Thyroid gland (tissue), 4 donors: ENCODE data around the gene TANGO2.

Source experiments
- POLR2A ChIP-seq, 2 donors: fragments of 450-650 bp; IDR thresholded peaks; one replicate each; pipeline ENCODE4 v1.6.1; 2017; ENCODE audit warnings: antibody characterized with exemption in 2 of 2, mild to moderate bottlenecking in 2 of 2, moderate library complexity in 1 of 2
- TF ChIP-seq, protein P1 (sequence below), 6 experiments: fragments of 200-600 bp in 3 of 6; fragments of 450-650 bp in 3 of 6; sonication (generic) in 3 of 6; IDR thresholded peaks; one replicate each; pipeline ENCODE4 v1.5.1; 2016 to 2019; ENCODE audit warnings: antibody characterized with exemption in 6 of 6, mild to moderate bottlenecking in 2 of 6, inconsistent platforms in 1 of 6, moderate library complexity in 1 of 6

DNA sequence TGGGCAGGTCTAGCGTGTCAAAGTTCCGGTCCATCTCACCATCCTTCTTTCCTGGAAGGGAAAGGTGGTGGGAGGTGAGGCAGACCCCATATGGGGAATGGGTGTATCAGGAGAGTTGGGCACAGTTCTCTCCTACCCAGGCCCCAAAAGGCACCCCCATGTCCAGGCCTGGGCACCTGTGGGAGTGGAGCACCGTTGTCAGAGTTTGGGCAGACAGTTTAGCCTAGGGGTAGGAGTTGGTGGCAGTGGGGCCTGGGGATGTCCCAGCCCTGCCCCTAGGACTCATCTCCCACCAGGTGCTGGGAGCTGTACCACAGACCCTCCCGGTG, 45.2 kb upstream of the TANGO2 start:
- TF ChIP-seq, protein P1, sequence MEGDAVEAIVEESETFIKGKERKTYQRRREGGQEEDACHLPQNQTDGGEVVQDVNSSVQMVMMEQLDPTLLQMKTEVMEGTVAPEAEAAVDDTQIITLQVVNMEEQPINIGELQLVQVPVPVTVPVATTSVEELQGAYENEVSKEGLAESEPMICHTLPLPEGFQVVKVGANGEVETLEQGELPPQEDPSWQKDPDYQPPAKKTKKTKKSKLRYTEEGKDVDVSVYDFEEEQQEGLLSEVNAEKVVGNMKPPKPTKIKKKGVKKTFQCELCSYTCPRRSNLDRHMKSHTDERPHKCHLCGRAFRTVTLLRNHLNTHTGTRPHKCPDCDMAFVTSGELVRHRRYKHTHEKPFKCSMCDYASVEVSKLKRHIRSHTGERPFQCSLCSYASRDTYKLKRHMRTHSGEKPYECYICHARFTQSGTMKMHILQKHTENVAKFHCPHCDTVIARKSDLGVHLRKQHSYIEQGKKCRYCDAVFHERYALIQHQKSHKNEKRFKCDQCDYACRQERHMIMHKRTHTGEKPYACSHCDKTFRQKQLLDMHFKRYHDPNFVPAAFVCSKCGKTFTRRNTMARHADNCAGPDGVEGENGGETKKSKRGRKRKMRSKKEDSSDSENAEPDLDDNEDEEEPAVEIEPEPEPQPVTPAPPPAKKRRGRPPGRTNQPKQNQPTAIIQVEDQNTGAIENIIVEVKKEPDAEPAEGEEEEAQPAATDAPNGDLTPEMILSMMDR (IDR thresholded peaks at IDR 0.05) = no peak
- no peak for TF ChIP-seq POLR2A (IDR thresholded peaks at IDR 0.05)
